ENCODE results near the gene PDE4D.
"Not testable (repeated sequence)": the region's sequence is repeated elsewhere in the genome, so short reads cannot be mapped to it uniquely, and the experiment has no call there.

Gene PDE4D

GRCh38 chr5:59579101-59579823 is 314.3 kb downstream of the PDE4D start:
- no peak for DNase-seq

GRCh38 chr5:59577485-59577884 is 316.0 kb downstream of the PDE4D start:
- DNase-seq: peak; percentile 22

- no peak for DNase-seq
Observed at GRCh38 chr5:59575648-59576445, 317.7 kb downstream of the PDE4D start.

GRCh38 chr5:59573509-59573908 is 320.0 kb downstream of the PDE4D start:
- not testable (repeated sequence) for DNase-seq

GRCh38 chr5:59571067-59571466 is 322.5 kb downstream of the PDE4D start:
- DNase-seq: no peak

GRCh38 chr5:59569608-59570334 is 323.8 kb downstream of the PDE4D start:
- DNase-seq: no peak

- no peak for DNase-seq
Observed at GRCh38 chr5:59569158-59569557, 324.4 kb downstream of the PDE4D start.

- DNase-seq: no peak
Observed at GRCh38 chr5:59568161-59568560, 325.4 kb downstream of the PDE4D start.

GRCh38 chr5:59565551-59565950 is 328.0 kb downstream of the PDE4D start:
- no peak for DNase-seq

- DNase-seq: no peak
Observed at GRCh38 chr5:59564895-59565294, 328.6 kb downstream of the PDE4D start.

- no peak for DNase-seq
Observed at GRCh38 chr5:59562756-59563389, 330.7 kb downstream of the PDE4D start.

- no peak for DNase-seq
Observed at GRCh38 chr5:59560553-59560952, 333.0 kb downstream of the PDE4D start.

- DNase-seq: no peak
Observed at GRCh38 chr5:59559847-59560246, 333.7 kb downstream of the PDE4D start.

GRCh38 chr5:59559323-59559722 is 334.2 kb downstream of the PDE4D start:
- no peak for DNase-seq

GRCh38 chr5:59558501-59558900 is 335.0 kb downstream of the PDE4D start:
- DNase-seq: no peak

GRCh38 chr5:59557572-59557971 is 336.0 kb downstream of the PDE4D start:
- no peak for DNase-seq

GRCh38 chr5:59555596-59555995 is 337.9 kb downstream of the PDE4D start:
- no peak for DNase-seq

GRCh38 chr5:59554501-59554900 is 339.0 kb downstream of the PDE4D start:
- no peak for DNase-seq

GRCh38 chr5:59553992-59554391 is 339.5 kb downstream of the PDE4D start:
- no peak for DNase-seq

- DNase-seq: no peak
Observed at GRCh38 chr5:59548807-59549357, 344.6 kb downstream of the PDE4D start.

GRCh38 chr5:59547731-59548130 is 345.8 kb downstream of the PDE4D start:
- DNase-seq: no peak

GRCh38 chr5:59544573-59544972 is 349.0 kb downstream of the PDE4D start:
- no peak for DNase-seq
